Esophagus muscularis mucosa (tissue), 4 donors: Measurements from ENCODE around the gene FAM222A. TPM values are rescaled to one million over a fixed set of nuclear protein-coding genes. Genes with fewer than 3 reads are reported as not detected.

Experiments used
- DNase-seq: peaks from one replicate; pipeline ENCODE4 v3.0.0-alpha.2; 2017; ENCODE audit errors: extremely low spot score
- H3K27ac ChIP-seq, 4 donors: fragments of 200-600 bp; sonication (generic); replicated peaks in 1 of 4; 1 replicate in 3 of 4; 2 replicates in 1 of 4; pipeline ENCODE4 v1.5.1; 2016 to 2019; ENCODE audit warnings: mild to moderate bottlenecking in 1 of 4
- H3K27me3 ChIP-seq, 4 donors: fragments of 200-600 bp; sonication (generic); one replicate each; pipeline versions ENCODE4 v1.5.1 to v1.6.0; 2016 to 2019
- H3K36me3 ChIP-seq, 4 donors: fragments of 200-600 bp; sonication (generic); one replicate each; pipeline ENCODE4 v1.5.1; 2016 to 2019
- H3K4me1 ChIP-seq, 4 donors: fragments of 200-600 bp; sonication (generic); one replicate each; pipeline ENCODE4 v1.5.1; 2016 to 2019
- H3K4me3 ChIP-seq, 4 donors: fragments of 200-600 bp; sonication (generic); 1 replicate in 2 of 4; 2 replicates in 2 of 4; pipeline ENCODE4 v1.5.1; 2016 to 2019; ENCODE audit warnings: mild to moderate bottlenecking in 4 of 4, moderate library complexity in 1 of 4
- H3K9me3 ChIP-seq, 4 donors: fragments of 200-600 bp; sonication (generic); 1 replicate in 3 of 4; 2 replicates in 1 of 4; pipeline ENCODE4 v1.5.1; 2016 to 2019
- EP300 ChIP-seq: sonication (generic); formaldehyde crosslinking; IDR thresholded peaks from one replicate; pipeline ENCODE4 v1.6.1; 2017; ENCODE audit warnings: antibody characterized with exemption
- POLR2A ChIP-seq: fragments of 450-650 bp; IDR thresholded peaks from one replicate; pipeline ENCODE4 v1.6.1; 2017; ENCODE audit warnings: antibody characterized with exemption, moderate library complexity, mild to moderate bottlenecking, low read depth
- POLR2AphosphoS5 ChIP-seq, 2 donors: sonication (generic); formaldehyde crosslinking; IDR thresholded peaks; one replicate each; pipeline ENCODE4 v1.6.1; 2017; ENCODE audit warnings: antibody characterized with exemption in 2 of 2
- WGBS: methylation state at CpG from one replicate; pipeline ENCODE4 v1.1.5; 2018; 5-methylcytosine and 5-hydroxymethylcytosine counted together
- intact Hi-C: fragments of 100-400 bp; cut with DNase I; formaldehyde crosslinking; loops from one replicate; pipeline ENCODE4 v1.15.1; 2023
- total RNA-seq, 4 donors: library from RNA; depleted of rRNA; stranded (reverse); fragments of >200 nt; gene quantifications; one replicate each; pipeline versions ENCODE4 v1.1.0 to v1.2.1, GENCODE V29; 2016
- TF ChIP-seq, protein P1 (sequence below), 3 experiments: fragments of 200-600 bp in 2 of 3; fragments of 450-650 bp in 1 of 3; sonication (generic) in 2 of 3; IDR thresholded peaks; one replicate each; pipeline ENCODE4 v1.5.1; 2017 to 2019; ENCODE audit warnings: antibody characterized with exemption in 3 of 3, mild to moderate bottlenecking in 2 of 3, moderate library complexity in 1 of 3

The FAM222A gene
- total RNA-seq, 4 donors from 2014 or later: 0.42 to 3.8 (median 3.2) TPM

DNA sequence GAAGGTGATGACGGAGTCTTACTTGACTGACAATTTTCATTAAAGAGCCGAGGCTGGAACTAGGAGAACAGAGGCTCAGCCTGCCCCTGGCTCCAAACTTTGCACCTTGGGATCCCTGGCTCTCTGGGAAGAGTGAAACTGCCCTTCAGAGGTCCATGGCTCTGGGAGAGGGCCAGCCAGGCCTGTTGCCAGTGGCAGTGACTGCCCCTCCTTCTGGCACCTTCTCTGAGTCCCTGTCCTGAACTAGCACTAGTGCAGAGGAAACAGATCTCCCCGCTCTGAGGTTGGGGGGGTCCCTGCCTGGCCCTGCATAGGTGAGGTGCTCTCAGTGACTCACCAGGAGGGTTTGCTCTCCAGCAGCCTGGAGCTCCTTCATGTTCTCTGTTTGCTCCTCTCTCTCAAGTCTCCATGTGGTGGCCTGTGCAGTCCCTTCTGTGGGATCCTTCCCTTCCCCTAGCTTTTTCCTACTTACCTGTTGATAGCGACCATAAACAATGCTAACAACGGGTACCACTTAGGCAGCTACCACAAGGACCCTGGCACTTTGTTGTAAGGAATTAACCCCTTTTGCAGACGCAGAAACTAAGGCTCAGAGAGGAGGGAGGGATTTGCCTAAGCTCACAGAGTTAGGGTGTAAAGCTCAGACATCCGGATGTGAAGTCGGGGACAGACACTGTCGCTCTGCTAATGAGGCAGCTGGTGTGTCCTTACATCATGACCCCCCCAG is 22.4 kb downstream of the FAM222A start:
- Histone ChIP-seq H3K9me3 (no peaks in the 10 kb centered on the region), H3K4me3 (no peak overlapping the region), H3K27me3 (peaks cover 0 to 41% (median 0%) of the 10 kb centered on the region in 4 donors), H3K4me1 (peaks cover 0 to 7% (median 0%) of the 10 kb centered on the region in 4 donors), H3K36me3 (no peaks in the 10 kb centered on the region), H3K27ac (no peak overlapping the region)
- intact Hi-C loops: no loop called here
- WGBS: 74% methylated on average over 9 of the region's 9 CpGs
- TF ChIP-seq, protein P1, sequence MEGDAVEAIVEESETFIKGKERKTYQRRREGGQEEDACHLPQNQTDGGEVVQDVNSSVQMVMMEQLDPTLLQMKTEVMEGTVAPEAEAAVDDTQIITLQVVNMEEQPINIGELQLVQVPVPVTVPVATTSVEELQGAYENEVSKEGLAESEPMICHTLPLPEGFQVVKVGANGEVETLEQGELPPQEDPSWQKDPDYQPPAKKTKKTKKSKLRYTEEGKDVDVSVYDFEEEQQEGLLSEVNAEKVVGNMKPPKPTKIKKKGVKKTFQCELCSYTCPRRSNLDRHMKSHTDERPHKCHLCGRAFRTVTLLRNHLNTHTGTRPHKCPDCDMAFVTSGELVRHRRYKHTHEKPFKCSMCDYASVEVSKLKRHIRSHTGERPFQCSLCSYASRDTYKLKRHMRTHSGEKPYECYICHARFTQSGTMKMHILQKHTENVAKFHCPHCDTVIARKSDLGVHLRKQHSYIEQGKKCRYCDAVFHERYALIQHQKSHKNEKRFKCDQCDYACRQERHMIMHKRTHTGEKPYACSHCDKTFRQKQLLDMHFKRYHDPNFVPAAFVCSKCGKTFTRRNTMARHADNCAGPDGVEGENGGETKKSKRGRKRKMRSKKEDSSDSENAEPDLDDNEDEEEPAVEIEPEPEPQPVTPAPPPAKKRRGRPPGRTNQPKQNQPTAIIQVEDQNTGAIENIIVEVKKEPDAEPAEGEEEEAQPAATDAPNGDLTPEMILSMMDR (IDR thresholded peaks at IDR 0.05): no peak
- TF ChIP-seq EP300 (no peak), POLR2AphosphoS5 (IDR thresholded peaks at IDR 0.05) (no peak)
- DNase-seq: no peak

DNA sequence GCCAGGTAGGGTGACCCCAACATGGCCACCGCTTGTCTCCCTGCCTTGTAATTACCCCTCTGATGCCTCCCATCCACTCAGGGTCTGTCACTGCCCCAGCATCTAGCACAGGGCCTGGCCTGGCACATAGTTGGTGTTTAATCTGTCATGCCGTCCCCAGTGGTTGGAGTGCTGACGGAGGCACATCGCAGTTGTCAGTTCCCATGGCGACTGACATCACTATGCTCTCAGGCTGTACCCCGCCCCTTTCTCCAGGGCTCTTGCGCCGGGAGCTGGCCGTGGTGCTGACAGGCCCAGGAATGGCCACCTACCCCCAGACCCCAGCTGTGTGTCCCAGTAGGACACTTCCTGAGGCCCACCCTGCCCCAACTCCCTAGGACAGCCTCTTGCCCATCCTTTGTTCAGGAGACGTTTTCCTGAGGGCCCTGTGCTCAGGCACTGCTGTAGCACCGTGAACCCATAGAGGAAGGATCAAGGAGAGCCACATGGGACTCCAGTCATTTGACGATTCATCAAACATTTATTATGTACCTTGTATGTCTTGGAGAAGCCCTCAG is 23.0 kb downstream of the FAM222A start:
- no peak for TF ChIP-seq POLR2AphosphoS5 (IDR thresholded peaks at IDR 0.05)
- TF ChIP-seq, protein P1 (IDR thresholded peaks at IDR 0.05): no peak
- no peak for TF ChIP-seq EP300
- no peak for TF ChIP-seq POLR2A
- H3K4me3 ChIP-seq: no peak overlapping the region
- 26% methylated on average over 4 of the region's 12 CpGs for WGBS
- H3K27ac ChIP-seq: no peak overlapping the region
- no peaks in the 10 kb centered on the region for H3K9me3 ChIP-seq
- H3K4me1 ChIP-seq: peaks cover 0 to 7% (median 0%) of the 10 kb centered on the region in 4 donors
- no peaks in the 10 kb centered on the region for H3K36me3 ChIP-seq
- no peak for DNase-seq
- intact Hi-C loops: no loop called here
- H3K27me3 ChIP-seq: peaks cover 0 to 41% (median 0%) of the 10 kb centered on the region in 4 donors

DNA sequence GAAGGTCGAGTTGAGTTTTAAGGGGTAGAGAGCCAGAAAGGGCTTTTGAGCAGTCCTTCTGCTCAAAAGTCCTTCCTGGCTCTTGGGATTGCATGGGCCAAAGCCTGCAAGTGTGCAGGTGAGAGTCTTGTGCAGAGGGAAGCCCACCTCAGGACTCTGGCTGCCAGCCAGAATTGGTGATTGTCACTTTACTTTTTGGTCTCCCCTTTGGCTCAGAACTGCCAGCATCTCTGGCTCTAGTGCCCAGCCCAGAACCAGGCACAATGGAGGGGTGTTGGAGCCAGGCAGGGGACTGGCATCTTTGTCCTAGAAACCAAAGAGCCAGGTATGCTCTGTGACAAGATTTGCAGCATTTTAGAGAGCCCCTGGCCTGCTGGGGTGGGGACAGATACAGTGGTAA is 23.5 kb downstream of the FAM222A start:
- intact Hi-C loops: no loop called here
- Histone ChIP-seq H3K36me3 (no peaks in the 10 kb centered on the region), H3K27me3 (peaks cover 0 to 41% (median 0%) of the 10 kb centered on the region in 4 donors), H3K4me1 (peaks cover 0 to 7% (median 0%) of the 10 kb centered on the region in 4 donors), H3K4me3 (no peak overlapping the region), H3K27ac (no peak overlapping the region), H3K9me3 (no peaks in the 10 kb centered on the region)
- WGBS: 0% methylated on average over 1 of the region's 1 CpG
- DNase-seq: no peak
- TF ChIP-seq POLR2A (no peak), EP300 (no peak), POLR2AphosphoS5 (IDR thresholded peaks at IDR 0.05) (no peak)
- TF ChIP-seq, protein P1 (IDR thresholded peaks at IDR 0.05): no peak

DNA sequence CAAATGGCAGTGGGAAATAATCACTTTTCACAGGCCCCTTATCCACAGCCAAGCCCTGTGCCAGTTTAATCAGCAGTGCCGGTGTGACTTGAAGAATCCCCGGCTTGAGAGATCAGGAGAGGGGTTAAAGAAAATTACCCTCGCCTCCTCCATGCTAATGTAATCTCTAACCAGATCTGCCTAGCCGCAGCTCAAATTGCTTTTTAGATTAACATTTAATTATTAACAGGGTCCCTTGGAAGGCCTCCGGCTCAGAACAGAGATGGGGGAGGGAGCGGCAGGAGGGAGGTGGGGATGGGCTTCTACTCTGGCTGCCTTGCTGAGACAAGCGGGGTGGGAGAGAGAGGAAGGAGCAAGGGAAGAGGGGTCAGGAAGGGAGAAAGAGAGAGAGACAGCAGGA is 24.0 kb downstream of the FAM222A start:
- no peak overlapping the region for H3K27ac ChIP-seq
- TF ChIP-seq POLR2AphosphoS5 (IDR thresholded peaks at IDR 0.05): no peak
- no peak for TF ChIP-seq EP300
- no peak for TF ChIP-seq POLR2A
- TF ChIP-seq, protein P1 (IDR thresholded peaks at IDR 0.05): no peak
- no peaks in the 10 kb centered on the region for H3K9me3 ChIP-seq
- 75% methylated on average over 7 of the region's 7 CpGs for WGBS
- peaks cover 0 to 7% (median 0%) of the 10 kb centered on the region in 4 donors for H3K4me1 ChIP-seq
- no peak for DNase-seq
- peaks cover 0 to 41% (median 0%) of the 10 kb centered on the region in 4 donors for H3K27me3 ChIP-seq
- no peak overlapping the region for H3K4me3 ChIP-seq
- intact Hi-C loops: no loop called here
- no peaks in the 10 kb centered on the region for H3K36me3 ChIP-seq
